GM12874 (cell line): ENCODE measurements around the gene PIH1D1.

Experiments
- TF ChIP-seq, protein P1 (sequence below): IDR thresholded peaks from 2 replicates; pipeline ENCODE4 v1.5.1; 2011; ENCODE audit warnings: low read depth, mild to moderate bottlenecking, control low read depth, low read length, moderate library complexity; ENCODE audit not compliant: insufficient read depth

Gene PIH1D1

DNA sequence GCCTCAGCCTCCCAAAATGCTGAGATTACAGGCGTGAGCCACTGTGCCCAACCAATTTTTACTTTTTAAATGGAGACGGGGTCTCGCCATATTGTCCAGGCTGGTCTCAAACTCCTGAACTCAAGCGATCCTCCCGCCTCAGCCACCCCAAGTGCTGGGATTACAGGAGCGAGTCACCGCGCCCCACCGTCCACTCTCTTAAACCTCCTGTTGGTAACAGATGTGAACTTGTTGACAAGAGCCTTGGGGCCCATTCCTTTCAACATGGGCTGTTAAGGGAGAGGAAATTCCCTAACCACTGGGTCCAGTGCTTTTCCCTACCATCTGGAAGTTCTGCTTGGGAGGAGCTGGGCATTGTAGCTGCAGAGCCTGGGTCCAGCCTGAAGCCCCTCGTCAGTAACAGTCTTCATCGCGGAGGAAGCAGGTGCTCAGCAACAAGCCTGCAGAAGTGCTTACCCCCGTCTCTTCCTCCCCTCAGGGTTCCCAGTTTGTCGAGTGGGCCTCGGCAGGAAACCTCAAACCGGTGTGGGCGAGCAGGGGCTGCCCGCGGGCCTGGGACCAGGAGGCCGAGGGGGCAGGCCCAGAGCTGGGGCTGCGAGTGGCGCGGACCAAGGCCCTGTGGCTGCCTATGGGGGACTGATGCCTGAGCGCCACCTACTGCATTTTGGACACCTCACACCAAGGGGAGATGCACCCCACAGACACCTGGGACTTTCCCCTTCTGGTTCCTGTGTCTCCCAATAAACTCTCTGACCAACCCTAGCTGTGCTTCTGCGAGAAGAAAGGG, 18.4 kb upstream of the PIH1D1 start:
- TF ChIP-seq, protein P1, sequence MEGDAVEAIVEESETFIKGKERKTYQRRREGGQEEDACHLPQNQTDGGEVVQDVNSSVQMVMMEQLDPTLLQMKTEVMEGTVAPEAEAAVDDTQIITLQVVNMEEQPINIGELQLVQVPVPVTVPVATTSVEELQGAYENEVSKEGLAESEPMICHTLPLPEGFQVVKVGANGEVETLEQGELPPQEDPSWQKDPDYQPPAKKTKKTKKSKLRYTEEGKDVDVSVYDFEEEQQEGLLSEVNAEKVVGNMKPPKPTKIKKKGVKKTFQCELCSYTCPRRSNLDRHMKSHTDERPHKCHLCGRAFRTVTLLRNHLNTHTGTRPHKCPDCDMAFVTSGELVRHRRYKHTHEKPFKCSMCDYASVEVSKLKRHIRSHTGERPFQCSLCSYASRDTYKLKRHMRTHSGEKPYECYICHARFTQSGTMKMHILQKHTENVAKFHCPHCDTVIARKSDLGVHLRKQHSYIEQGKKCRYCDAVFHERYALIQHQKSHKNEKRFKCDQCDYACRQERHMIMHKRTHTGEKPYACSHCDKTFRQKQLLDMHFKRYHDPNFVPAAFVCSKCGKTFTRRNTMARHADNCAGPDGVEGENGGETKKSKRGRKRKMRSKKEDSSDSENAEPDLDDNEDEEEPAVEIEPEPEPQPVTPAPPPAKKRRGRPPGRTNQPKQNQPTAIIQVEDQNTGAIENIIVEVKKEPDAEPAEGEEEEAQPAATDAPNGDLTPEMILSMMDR = peak; percentile 87

DNA sequence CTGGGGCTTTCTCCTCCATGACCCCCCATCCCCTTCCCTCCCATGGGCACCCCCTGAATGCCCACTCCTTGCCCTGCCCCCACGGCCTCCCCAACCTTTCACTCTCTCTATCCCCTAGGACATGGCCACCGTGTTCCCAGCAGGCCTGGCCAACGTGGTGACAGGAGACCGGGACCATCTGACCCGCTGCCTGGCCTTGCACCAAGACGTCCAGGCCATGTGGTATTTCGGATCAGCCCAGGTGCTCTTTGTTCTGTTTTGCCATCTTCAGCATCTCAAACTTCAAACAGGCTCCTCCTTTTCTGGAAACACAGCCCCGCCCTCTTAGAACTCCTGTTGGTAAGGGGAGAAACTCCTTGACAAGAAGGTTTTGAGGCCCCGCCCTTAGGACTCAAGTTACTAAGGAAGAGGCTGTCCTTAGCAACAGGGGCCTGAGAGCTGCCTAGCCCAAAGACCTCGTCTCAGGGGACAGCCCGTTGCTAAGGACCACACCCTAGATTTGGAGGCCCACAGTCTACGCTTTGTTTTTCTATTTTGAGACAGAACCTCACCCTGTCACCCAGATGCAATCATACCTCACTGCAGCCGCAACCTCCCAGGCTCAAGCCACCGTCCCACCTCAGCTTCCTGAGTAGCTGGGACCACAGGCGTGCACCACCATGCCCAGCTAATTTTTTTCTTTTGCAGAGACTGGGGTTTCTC, 17.3 kb upstream of the PIH1D1 start:
- TF ChIP-seq, protein P1 = no peak

DNA sequence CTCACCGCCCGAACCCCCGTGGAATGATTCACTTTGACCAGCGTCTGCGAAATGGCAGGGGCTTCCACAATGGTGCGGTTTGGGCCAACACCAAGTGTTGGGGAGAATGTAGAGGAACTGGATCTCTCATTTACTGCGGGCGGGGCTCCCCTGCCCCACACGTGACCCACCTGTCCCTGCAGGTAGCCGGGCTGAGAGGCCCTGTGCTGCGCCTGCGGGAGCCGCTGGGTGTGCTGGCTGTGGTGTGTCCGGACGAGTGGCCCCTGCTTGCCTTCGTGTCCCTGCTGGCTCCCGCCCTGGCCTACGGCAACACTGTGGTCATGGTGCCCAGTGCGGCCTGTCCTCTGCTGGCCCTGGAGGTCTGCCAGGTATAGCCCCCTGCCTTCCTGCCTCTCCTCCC, 16.6 kb upstream of the PIH1D1 start:
- TF ChIP-seq, protein P1 = no peak

DNA sequence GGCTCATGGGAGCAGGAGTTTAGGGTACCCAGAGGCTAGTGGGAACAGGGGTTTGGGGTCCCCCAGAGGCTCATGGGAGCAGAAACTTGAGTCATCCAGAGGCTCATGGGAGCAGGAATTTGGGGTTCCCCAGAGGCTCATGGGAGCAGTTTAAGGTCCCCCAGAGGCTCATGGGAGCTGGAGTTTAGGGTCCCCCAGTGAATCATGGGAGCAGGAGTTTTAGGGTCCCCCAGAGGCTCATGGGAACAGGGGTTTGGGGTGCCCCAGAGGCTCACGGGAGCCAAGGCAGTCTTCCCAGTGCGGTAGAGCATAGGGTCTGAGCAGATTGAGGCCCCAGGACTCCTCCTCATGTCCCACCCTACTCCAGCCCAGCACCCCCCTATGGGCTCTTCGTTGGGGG, 13.8 kb upstream of the PIH1D1 start:
- TF ChIP-seq, protein P1 = no peak

DNA sequence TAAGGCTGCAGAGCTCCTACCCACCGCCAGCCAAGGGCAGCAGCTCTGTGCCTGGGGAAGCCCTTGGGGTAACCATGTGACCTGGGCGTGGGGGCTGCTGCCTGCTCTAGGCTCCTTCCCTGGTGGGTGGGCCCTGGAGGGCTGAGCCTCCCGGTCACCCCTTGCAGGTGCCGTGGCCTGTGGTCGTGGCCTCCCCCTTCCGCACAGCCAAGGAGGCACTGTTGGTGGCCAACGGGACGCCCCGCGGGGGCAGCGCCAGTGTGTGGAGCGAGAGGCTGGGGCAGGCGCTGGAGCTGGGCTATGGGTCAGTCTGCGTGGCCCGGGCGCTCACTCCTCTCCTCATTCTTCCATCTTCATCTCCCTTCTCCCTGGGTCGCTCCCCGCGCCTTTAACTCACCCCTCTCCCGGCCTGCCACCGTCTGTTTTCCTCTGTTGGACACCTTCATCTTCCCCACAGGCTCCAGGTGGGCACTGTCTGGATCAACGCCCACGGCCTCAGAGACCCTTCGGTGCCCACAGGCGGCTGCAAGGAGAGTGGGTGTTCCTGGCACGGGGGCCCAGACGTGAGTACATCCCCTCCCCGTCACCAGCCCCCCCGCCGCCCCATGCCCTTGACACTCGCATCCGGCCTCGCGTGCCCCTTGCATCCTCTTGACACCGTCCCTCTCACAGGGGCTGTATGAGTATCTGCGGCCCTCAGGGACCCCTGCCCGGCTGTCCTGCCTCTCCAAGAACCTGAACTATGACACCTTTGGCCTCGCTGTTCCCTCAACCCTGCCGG, 12.5 kb upstream of the PIH1D1 start:
- TF ChIP-seq, protein P1 = no peak

DNA sequence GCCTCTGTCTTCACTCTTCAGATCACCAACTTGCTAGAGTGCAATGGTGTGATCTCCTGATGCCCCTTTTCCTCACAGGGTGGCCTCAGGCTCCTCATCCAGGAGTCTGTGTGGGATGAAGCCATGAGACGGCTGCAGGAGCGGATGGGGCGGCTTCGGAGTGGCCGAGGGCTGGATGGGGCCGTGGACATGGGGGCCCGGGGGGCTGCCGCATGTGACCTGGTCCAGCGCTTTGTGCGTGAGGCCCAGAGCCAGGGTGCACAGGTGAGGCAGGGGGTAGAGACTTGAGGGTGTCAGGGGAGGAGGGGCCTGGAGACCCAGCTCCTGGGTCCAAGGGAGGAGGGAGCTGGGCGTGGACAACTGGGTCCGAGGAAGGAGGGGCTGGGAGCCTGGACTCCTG, 10.9 kb upstream of the PIH1D1 start:
- TF ChIP-seq, protein P1 = no peak

DNA sequence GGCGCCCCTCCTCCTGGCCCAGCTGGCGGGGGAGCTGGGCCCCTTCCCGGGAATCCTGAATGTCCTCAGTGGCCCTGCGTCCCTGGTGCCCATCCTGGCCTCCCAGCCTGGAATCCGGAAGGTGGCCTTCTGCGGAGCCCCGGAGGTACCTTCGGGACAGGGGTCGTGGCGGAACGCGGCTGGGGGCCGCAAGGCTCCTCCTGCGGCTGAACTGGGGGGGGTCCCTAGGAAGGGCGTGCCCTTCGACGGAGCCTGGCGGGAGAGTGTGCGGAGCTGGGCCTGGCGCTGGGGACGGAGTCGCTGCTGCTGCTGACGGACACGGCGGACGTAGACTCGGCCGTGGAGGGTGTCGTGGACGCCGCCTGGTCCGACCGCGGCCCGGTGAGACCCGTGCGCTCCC, 10.0 kb upstream of the PIH1D1 start:
- TF ChIP-seq, protein P1 = no peak
